ENCODE results near the gene ARNT2. TPM values are rescaled to one million over a fixed set of nuclear protein-coding genes. Genes with fewer than 3 reads are reported as not detected.

ARNT2 gene
- polyA plus RNA-seq, 3 donors: 58.7 to 65.8 (median 61.3) TPM

DNA sequence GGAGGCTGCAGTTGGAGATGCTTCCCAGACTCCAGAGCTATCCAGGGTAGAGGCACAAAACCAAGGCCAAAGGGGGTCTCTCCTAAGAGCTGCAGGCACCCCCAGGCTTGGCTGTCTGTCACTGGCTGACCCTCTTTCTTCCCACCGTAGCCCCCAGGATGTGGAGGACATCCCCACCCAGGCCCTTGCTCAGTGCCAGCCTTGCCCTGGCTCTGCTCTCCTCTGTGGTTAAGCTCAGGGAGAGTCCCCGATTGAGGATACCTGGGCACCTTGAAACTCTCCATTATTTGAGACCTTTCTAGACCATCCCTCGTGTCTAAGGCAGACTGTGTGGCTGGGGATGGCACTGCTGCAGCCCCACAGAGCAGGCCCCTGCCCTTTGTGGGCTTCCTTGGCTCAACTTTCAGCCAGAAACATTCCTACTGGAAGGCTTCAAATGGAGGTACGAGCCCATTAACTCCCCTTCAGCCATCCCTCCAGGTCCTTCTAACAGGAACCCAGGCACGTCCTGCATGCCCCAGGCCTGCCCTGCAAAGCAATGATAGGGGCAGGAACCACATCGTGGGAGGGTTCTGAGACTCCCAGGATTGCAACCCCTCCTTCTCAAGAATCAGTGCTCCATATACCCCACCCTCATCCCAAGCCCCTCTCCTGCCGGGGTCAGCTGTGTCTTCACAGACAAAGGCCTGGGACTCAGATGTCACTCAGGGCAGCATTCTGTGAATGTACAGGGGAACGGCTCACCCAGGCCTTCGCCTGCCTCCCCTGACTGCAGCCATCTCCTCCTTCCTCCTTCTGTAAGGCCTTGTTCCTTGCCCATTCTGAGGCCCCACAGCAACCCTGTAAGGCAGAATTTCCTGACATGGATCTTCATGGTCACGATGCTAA is 188.0 kb downstream of the ARNT2 start:
- DNase-seq: no peak

DNA sequence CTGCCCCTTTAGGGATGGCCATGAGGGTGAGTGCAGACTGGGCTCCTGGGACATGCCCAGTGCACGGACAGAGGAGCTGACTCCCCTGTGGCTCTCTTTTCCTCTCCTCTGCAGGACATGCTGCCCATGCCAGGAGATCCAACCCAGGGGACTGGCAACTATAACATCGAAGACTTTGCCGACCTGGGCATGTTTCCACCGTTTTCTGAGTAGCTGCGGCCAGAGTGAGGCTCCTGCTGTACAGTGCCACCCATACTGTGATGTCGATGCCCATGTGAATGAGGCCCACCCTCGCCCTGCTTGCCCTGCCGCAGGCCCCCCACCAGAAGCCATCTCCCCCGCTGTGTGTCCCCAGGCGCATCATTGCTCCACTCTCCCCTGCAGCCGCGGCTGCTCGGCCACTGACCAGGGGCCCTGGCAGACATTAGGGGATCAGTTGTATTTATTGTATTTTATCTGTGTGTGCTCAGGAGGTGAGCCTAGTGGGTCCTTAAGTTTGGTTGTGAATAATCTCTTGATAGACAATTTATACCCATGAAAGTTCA is 189.4 kb downstream of the ARNT2 start:
- DNase-seq: no peak

DNA sequence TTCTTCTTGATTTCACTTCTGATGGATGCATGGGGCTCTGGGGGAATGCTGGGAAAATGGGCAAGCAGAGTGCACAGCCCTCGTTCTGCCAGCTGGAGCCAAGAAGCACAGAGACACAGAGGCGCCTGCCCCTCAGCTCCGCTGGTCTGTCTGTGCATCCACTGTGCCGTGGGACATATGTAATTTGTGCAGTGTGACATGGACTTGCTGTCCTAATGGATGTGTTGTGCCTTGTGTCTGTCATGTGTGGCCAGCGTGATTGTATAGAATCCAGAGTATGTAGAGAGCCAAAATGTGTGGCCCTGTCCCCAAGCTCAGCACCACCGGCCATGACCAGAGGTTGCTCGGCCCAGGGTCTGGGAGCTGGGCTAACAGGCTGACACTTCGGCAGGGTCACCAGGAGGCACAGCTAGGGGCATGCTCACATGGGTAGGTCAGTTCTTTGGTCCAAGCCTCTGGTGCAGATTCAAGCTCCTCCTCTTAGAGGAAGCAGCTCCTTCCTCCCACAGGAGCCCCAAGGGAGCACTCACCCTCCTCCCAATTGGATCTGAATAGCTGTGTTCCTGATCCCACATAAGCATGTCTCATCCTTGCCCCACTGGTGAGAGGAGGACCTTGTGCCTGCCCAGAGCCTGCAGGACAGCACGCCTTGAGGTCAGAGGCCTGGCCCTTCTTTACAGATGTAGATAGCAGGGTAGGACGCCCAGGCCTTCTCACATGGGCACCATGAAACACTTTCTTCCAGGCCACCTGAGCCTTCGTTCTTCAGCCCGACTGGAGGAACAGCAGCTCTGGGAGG is 190.1 kb downstream of the ARNT2 start:
- no peak for DNase-seq

DNA sequence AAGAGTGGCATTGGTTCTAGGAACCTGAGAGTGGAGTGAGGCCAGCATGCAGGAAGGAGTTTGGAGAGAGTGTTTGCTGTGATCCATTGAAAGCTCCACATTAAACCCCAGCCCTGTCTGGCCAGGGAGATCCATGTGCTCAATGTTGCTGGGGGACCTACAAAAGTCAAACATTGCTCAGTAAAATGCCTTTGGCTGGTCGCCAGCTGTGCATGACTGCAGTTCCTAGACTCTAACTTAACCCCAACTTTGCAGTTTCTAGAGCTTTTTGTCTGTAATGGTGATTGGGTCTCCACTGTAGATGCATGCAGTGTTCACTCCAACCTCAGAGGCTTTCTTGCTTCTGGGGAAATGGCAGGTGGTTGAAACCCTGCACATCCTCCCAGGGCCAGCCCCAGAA is 191.2 kb downstream of the ARNT2 start:
- DNase-seq: no peak

DNA sequence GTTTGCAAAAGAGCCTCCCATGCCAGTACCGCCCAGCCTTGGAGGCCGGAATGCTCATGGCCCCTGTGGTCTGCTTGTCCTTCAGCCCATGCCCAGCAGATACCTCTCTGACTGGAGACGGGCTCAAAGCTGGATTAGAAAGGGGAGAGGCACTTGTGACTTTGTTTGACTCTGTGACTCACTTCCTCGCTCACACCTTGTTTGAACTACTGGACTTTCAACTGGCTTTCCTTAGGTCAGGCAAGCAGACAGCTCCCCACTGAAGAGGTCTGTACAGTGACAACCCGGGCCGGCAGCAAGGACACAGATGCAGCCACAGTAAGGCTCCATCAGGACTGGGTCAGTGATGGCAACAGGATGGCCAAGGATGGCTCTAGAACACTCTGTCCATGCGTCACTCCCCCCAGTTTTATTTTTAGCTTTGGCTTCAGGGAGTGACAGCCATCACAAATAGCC is 192.4 kb downstream of the ARNT2 start:
- no peak for DNase-seq

DNA sequence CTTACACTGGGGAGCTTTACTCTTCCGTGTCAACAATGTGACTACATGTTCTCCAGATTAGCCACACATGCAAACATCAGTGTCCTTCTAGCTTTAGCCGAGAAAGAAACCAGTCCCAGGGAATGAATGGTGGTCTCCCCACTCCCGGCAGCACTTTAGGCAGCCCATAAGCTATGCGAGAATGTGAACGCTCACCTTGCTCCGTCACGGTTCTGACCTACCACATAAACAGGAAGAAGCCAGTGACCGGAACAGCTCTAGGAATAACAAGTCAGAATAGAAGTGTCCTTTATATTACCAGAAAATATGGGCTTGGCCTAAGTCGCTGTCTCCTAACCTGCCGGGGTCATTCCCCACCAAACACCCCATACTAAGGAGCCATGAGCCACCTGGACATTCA is 192.9 kb downstream of the ARNT2 start:
- peak; percentile 22 for DNase-seq

DNA sequence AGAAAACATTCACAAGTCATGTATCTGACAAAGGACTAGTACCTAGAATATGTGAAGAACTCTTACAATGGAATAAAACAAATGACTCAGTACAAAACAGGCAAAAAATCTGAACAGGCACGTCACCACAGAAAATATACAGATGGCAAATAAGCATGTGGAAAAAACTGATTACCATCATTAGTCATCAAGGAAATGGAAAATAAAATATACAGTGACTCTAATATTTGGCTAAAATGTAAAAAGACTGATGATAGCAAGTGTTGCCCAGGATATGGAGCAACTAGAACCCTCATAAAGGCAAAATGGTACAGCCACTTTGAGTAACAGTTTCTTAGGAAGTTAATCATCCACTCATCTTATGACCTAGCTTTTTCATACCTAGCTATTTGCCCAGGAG is 195.2 kb downstream of the ARNT2 start:
- DNase-seq: no peak

DNA sequence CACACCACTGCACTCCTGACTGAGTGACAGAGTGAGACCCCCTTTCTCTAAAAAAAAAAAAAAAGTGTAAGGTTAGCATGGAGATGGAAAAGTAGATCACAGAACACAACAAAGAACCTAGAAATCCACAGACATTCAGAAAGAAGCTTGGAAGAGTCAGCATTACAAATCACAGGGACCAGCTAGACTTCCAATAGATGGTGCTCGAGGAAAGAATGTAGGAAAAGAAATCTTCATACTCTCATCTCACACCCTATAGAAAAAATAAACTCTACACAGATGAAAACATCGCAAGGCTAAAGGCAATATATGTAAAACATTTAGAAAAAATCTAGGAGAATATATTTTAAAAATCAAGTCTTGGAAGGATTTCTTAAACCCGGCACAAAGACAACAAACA is 196.4 kb downstream of the ARNT2 start:
- no peak for DNase-seq

DNA sequence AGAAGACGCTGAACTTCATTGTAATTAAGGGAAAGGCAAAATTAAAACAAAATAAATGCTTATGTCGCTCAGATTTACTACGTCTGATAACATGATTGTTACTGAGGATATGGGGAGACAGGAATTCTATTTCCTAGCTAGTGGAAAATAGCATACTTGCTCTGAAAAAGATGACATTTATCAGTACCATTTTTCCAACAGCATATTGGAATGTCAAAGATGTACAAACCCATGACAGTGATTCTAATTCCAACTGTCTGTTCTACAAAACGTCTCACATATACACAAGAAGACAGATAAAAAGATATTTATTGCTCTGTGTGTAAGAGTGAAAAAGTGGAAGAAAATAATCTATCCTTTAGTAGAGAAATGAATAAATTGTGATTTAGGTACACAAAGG is 197.1 kb downstream of the ARNT2 start:
- no peak for DNase-seq

DNA sequence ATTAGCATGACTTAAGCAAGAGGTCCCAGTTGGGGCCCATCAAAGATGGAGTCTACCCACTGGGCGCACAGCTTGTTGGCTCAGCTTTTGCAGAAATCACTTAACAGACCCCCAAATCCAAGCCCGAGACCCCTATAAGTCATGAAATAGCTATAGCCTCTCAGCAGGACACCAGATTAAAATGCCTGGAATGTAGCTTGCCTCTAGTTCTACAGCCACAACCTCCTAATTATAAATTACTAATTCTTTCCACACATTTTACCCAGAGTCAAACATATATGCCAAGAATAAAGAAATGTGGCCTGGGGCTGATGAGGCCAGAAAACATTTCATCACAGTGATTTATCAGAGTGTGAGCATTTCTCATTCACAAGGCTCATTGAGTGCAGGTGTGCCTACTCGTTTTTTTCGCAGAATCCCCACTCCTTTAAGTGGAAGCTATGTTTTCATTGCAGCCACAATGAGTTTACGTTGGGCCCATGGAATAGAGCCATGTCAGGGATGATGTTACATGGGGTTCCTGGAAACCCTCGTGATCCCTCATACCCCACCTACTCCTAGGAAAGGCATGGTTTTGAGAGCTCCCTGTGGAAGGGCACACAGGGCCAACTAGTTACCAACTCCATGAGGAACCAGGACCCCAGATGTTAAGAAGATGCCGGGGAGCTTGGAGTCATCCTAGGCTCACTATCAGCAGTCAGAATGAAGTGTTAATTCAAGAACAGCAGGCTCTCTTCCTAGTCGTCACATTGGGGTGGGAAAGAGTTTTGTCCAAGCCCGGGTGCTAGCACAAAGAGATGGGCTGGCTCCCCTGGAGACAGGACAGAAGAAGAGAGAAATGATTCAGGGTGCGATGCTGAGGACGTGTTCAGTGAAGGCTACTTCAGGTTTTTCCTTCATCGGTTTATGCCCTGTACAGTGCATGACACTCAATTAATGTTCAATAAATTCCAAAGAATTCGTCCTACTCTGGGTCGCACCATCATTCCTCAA is 200.7 kb downstream of the ARNT2 start:
- no peak for DNase-seq

DNA sequence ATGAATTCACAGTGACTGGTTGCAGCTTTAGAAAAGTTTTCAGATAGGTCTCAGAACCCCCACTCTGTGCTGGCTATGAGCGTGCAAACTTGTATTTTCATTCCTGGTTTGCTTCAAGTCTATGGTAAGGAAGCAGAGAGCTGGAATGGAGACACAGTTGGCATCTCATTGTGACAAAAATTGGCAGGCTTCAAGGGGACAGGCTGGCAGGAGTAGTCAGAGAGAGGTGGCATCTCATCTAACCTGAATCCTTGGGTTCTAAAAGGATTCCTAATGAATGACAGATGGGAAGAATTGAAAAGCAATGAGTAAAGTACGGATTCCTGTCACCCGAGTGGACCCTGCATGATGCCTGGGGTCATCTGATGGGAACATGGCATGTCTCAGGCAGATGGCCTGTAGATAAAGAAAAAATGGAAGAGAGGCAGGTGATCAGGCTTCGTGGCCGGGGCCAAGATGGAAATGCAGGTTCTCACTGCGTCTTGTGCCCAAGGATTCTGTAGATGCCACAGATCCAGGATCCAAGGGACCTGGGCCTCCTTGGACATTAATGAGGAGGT is 201.5 kb downstream of the ARNT2 start:
- DNase-seq: no peak

DNA sequence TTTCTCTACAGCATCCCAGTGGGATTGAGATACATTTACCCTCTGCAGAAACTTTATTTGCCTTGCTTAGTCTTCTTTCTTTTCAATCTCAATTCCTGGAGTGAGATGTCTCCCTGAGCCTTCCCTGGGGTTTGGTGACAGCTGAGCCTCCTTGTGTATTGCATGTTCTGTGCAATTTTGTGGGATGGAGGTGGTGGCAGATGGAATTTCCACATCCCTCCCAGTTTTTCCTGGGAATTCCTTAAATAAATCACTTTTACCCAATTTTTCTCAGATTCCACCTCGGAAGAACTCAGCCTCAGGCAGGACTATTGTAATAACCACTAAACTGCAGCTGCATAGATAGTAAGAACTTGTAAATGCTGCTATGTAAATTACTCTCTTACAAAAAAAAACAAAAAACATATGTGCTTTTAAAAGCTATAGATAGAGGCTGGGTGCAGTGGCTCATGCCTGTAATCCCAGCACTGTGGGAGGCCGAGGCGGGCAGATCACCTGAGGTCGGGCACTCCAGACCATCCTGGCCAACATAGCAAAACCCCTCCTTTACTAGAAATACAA is 202.4 kb downstream of the ARNT2 start:
- DNase-seq: no peak

DNA sequence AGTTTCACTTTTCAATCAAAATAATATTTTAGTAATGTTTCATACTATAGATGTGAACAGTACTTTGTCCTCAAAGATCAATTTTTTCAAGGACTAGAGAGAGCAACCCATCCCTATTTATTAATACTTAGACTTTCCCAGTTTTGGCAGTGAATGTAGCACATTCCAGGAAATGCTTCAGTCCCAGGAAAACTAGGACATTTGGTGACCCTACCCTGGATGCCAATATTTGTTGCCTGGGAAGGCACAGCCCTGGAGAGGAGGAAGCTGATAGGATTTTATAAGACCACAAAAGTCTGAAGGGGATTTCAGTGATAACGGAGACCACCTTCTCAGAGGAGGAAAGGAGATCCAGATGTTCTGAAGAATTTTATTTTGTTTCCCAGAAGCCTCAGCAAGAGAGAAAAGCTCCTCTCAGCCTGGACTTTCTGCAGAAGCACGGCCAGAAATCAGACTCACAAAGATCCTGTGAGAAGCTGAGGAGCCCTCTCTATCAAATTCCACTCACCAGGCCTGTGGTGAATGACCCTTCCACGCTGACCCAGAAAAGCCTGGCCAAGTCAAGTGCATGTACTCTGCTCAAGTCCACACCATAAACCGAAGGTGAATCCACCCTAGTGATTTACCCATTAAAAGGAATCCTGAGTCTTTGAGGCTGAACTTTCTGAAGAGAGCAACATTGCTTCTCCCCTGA is 203.3 kb downstream of the ARNT2 start:
- no peak for DNase-seq

DNA sequence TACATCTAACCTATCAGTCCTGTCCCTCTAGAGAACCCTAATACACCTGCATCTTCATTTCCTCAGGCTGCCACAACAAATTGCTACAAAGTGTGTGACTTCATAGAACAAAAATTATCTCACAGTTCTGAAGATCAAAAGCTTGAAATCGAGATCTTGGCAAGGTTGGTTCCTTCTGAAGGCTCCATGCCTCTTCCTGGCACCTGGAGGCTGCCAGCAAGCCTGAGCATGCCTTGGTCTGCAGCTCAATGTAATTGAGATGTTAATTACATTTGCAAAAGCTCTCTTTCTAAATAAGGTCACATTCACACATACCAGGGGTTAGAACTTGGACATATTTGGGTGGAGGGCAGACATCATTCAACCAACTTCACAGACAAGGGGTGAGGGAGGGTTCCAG is 204.5 kb downstream of the ARNT2 start:
- DNase-seq: no peak

DNA sequence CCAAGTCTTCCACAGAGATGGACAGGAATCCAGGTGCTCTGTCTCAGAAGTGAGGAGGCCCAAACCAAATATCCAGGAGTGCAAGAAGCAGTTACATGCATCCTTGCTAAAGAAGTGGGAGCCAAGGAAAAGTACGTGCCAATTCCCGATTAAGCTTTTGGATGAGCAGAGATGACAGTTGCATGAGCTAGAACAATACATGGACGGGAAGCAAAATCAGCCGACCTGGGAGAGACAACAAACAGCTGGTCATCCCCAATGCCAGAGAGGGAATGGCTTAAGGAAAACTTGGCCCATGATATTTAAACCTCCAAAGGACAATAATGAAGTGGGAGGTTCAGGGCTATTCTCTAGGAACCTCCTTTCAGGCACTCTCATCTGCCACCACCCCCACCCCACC is 204.9 kb downstream of the ARNT2 start:
- no peak for DNase-seq

DNA sequence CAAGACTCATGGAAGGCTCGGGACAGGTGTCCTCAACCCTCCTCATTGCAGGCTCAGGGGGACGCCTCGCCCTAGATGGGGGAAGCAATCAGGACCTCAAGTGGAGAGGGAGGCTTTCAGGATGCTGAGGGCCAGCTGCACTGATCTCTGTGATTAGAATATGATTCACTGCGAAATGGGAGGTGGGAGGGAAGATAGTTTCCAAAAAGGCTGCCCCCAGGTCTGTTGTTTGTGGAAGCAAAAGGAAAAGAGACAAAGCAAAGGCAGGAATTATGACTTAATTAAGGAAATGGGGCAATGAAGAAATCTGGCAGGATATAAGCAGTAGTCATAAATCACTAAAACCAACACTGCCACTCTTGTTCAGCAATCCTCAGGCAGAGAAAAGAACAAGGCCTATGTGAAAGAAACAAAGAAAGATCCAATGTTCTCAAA is 205.3 kb downstream of the ARNT2 start:
- no peak for DNase-seq

DNA sequence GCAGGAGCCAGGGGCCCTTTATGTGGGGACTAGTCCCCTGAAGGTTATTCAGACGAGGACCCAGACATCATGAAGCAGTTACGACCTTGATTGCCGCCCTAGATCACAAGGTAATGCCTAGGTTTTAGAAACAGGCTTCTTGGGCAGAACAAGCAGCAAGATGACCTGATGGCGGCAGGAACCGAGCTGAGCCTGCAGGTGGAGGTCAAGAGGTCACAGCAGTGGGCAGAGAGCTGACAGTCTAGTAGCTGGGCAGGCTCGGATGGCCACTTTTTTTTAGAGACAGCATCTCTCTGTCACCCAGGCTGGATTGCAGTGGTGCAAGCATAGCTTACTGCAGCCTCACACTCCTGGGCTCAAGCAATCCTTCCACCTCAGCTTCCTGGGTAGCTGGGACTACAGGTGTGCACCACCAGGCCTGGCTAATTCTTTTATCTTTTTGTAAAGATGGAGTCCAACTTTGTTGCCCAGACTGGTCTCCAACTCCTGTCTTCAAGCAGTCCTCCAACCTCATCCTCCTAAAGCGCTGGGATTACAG is 207.4 kb downstream of the ARNT2 start:
- DNase-seq: no peak

DNA sequence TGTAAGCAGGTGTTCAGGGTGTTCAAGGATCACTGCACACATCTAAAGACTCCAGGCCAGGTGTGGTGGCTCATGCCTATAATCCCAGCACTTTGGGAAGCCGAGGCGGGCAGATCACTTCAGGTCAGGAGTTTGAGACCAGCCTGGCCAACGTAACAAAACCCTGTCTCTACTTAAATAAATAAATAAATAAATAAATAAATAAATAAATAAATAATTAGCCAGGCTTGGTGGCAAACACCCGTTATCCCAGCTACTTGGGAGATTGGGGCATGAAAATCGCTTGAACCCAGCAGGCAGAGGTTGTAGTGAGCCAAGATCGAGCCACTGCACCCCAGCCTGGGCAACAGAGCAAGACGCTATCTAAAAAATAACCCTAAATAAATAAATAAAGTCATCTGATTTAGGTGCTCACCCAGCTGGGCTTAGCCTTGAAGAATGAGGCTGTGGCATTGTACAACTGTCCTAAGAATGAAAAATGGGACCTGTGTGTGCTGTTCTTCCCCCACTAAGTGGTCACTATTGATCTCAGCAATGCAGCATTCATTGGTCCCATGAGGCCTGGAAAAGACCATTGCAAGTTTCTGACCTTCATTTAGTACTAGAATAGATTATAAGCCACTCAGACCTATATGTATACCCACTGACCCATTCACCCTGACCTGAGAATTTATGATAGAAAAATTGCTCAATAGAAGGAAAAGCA is 208.1 kb downstream of the ARNT2 start:
- DNase-seq: no peak

DNA sequence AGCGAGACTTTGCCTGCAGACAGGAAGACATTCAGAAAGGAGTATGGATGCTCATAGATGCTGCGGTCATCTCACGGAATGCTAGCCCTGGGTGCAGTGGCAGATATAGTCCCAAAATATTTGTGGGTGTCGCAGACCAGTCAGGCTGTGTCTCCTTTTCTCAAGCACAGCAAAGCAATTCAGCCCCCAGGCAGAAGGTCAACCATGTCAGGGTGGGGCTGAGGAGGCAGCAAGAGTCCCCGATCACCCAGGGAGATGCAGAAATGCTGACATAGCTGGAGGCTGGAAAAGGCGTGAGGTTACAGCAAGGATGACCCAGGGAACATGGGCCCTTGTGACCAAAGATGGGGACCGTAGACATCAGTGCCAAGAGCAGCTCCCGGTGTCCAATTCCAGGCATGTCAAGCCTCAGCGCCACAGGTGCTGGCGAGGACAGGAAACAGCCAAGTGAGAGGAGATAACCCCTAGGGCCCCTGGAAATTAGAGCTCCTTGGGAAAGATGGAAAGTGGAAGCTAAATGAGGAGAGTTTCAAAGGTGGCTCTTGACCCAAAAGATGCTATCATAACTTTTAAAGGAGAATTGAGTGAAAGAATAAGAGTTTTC is 209.7 kb downstream of the ARNT2 start:
- no peak for DNase-seq
